HepG2 (cell line): ENCODE measurements around the gene ATP11A. TPM values are rescaled to one million over a fixed set of nuclear protein-coding genes. Genes with fewer than 3 reads are reported as not detected.

ENCODE experiments used
- ADNP ChIP-seq: sonication (generic); formaldehyde crosslinking; IDR thresholded peaks from 2 replicates; pipeline ENCODE4 v1.4.0; 2020; ENCODE audit warnings: missing genetic modification reagents
- FOSL2 ChIP-seq: sonication (generic); formaldehyde crosslinking; IDR thresholded peaks from 2 replicates; pipeline ENCODE4 v1.4.0; 2020; ENCODE audit warnings: missing genetic modification reagents
- FOXJ3 ChIP-seq: sonication (generic); formaldehyde crosslinking; IDR thresholded peaks from 2 replicates; pipeline ENCODE4 v1.4.0; 2020; ENCODE audit warnings: missing genetic modification reagents, mild to moderate bottlenecking, borderline replicate concordance
- FOXM1 ChIP-seq: sonication (generic); formaldehyde crosslinking; IDR thresholded peaks from 2 replicates; pipeline ENCODE4 v1.5.0; 2020; ENCODE audit warnings: missing genetic modification reagents
- GZF1 ChIP-seq: sonication (generic); formaldehyde crosslinking; IDR thresholded peaks from 2 replicates; pipeline ENCODE4 v1.5.1; 2020; ENCODE audit warnings: mild to moderate bottlenecking, missing genetic modification reagents
- HIVEP1 ChIP-seq: sonication (generic); formaldehyde crosslinking; IDR thresholded peaks from 2 replicates; pipeline ENCODE4 v1.4.0; 2020; ENCODE audit warnings: mild to moderate bottlenecking, missing genetic modification reagents
- HMG20A ChIP-seq: IDR thresholded peaks from 2 replicates; pipeline ENCODE4 v1.6.1; 2016; ENCODE audit warnings: borderline replicate concordance
- HOXA7 ChIP-seq: sonication (generic); formaldehyde crosslinking; IDR thresholded peaks from 2 replicates; pipeline ENCODE4 v1.8.1; 2022; ENCODE audit warnings: mild to moderate bottlenecking, missing genetic modification reagents, moderate library complexity
- KMT2A ChIP-seq: sonication (generic); formaldehyde crosslinking; IDR thresholded peaks from 2 replicates; pipeline ENCODE4 v1.4.0; 2020; ENCODE audit warnings: missing genetic modification reagents
- RAD21 ChIP-seq: fragments of 450-650 bp; formaldehyde crosslinking; IDR thresholded peaks from 2 replicates; pipeline ENCODE4 v1.5.0; 2020; ENCODE audit warnings: mild to moderate bottlenecking
- ZNF136 ChIP-seq: sonication (generic); formaldehyde crosslinking; IDR thresholded peaks from 2 replicates; pipeline ENCODE4 v1.8.1; 2022; ENCODE audit warnings: low read depth, mild to moderate bottlenecking, moderate library complexity, missing genetic modification reagents
- ZNF235 ChIP-seq: sonication (generic); formaldehyde crosslinking; IDR thresholded peaks from 2 replicates; pipeline ENCODE4 v1.8.1; 2023; ENCODE audit warnings: mild to moderate bottlenecking, missing genetic modification reagents, borderline replicate concordance
- ZNF382 ChIP-seq: sonication (generic); formaldehyde crosslinking; IDR thresholded peaks from 2 replicates; pipeline ENCODE4 v1.5.0; 2020; ENCODE audit warnings: missing genetic modification reagents, mild to moderate bottlenecking, borderline replicate concordance
- ZNF451 ChIP-seq: sonication (generic); formaldehyde crosslinking; IDR thresholded peaks from 2 replicates; pipeline ENCODE4 v1.5.0; 2020; ENCODE audit warnings: mild to moderate bottlenecking, missing genetic modification reagents
- ZNF484 ChIP-seq: sonication (generic); formaldehyde crosslinking; IDR thresholded peaks from 2 replicates; pipeline ENCODE4 v1.5.1; 2020; ENCODE audit warnings: mild to moderate bottlenecking, low read depth, missing genetic modification reagents, borderline replicate concordance
- ZNF605 ChIP-seq: sonication (generic); formaldehyde crosslinking; IDR thresholded peaks from 2 replicates; pipeline ENCODE4 v1.8.0; 2022; ENCODE audit warnings: mild to moderate bottlenecking, missing genetic modification reagents
- ZNF782 ChIP-seq: sonication (generic); formaldehyde crosslinking; IDR thresholded peaks from 2 replicates; pipeline ENCODE4 v1.4.0; 2020; ENCODE audit warnings: missing genetic modification reagents, mild to moderate bottlenecking, borderline replicate concordance
- ZNF788 ChIP-seq: sonication (generic); formaldehyde crosslinking; IDR thresholded peaks from 2 replicates; pipeline ENCODE4 v1.5.0; 2020; ENCODE audit warnings: mild to moderate bottlenecking, missing genetic modification reagents, borderline replicate concordance
- polyA plus RNA-seq, 8 experiments: library from polyadenylated mRNA; depleted of rRNA in 3 of 8; stranded (reverse) in 7 of 8; unstranded in 1 of 8; fragments of >200 nt; fragmentation: Illumina TruSeq in 4 of 8; extraction: Trizol in 4 of 8; gene quantifications; 2 replicates each; pipeline versions ENCODE4 v1.2.1 to v1.2.3, GENCODE V29; 2011 to 2016; ENCODE audit warnings: low read depth in 4 of 8, missing spikeins in 1 of 8, mixed read lengths in 1 of 8; ENCODE audit not compliant: insufficient read depth in 1 of 8
- total RNA-seq, 5 experiments: library from RNA; depleted of rRNA; stranded (reverse); fragments of >200 nt; fragmentation: Illumina TruSeq; extraction: Trizol; gene quantifications; 2 replicates each; pipeline ENCODE4 v1.2.3, GENCODE V29; 2016; ENCODE audit warnings: low read depth in 1 of 5
- TF ChIP-seq, protein P1 (sequence below): sonication (generic); formaldehyde crosslinking; IDR thresholded peaks from 2 replicates; pipeline ENCODE4 v1.4.0; 2020; ENCODE audit warnings: missing genetic modification reagents, borderline replicate concordance
- TF ChIP-seq, protein P2 (sequence below): sonication (generic); formaldehyde crosslinking; IDR thresholded peaks from 2 replicates; pipeline ENCODE4 v1.5.0; 2020; ENCODE audit warnings: missing genetic modification reagents, mild to moderate bottlenecking, borderline replicate concordance
- TF ChIP-seq, protein P3 (sequence below): sonication (generic); formaldehyde crosslinking; IDR thresholded peaks from 2 replicates; pipeline ENCODE4 v1.9.0; 2021; ENCODE audit warnings: missing genetic modification reagents, borderline replicate concordance
- TF ChIP-seq, protein P4 (sequence below): sonication (generic); formaldehyde crosslinking; conservative IDR thresholded peaks from 2 replicates; pipeline ENCODE4 v1.4.0; 2020; ENCODE audit warnings: missing genetic modification reagents

Gene ATP11A
- total and polyA plus RNA-seq, 2 of the 13 experiments (the other 11 are each of a cell fraction or from before 2014, with no cell fraction given), result 18.4 to 20.1 TPM

DNA sequence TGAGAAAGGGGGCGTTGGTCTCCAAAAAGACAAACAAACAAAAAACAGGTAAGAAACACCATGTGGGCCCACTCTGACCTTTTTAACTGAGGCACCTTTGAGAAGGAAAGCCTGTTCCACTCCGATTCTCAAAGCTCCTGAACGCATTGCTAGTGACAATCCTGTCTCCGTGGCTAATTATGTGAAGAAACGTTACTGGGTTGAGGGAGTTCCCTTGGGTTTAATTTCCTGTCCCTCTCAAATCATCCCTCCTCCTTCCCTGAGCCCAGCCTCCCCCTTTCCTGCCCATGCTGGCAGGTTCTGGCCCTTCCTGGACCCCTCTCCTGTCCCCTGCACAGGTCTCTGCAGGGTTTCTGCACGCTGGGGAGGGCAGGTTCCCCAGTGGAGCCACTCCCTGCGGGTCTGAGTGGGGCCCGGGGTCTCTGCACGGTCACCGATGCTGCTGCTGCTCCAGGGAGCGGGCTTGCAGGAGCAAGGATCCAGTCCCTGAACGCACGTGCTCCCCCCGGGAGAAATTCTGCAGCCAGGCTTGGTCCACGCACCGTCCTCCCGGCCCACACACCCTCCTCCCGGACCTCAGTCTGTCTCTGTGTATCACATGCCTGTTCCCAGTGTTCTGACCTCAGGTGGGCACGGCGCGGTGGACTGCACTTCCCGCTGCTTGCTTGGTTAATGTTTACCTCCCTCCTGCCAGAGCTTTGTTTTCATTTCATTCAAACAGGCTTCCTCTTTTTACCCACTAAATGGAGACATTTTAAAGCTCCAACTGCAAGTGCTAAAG lies 202.8 kb downstream of the ATP11A start (continued):
- TF ChIP-seq, protein P1, sequence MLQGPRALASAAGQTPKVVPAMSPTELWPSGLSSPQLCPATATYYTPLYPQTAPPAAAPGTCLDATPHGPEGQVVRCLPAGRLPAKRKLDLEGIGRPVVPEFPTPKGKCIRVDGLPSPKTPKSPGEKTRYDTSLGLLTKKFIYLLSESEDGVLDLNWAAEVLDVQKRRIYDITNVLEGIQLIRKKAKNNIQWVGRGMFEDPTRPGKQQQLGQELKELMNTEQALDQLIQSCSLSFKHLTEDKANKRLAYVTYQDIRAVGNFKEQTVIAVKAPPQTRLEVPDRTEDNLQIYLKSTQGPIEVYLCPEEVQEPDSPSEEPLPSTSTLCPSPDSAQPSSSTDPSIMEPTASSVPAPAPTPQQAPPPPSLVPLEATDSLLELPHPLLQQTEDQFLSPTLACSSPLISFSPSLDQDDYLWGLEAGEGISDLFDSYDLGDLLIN (CRISPR knock-in tag), result no peak
- TF ChIP-seq FOSL2 (0 out of 2 replicates have a peak, but pooled peaks have one; percentile 20), ZNF451 (no peak; the same call in 1 of the 2 replicates), FOXJ3 (CRISPR knock-in tag) (no peak), HMG20A (CRISPR knock-in tag) (peak; percentile 30; the same call in 1 of the 2 replicates), RAD21 (CRISPR knock-in tag) (no peak), ZNF788 (CRISPR knock-in tag) (no peak; the same call in 1 of the 2 replicates), ZNF782 (CRISPR knock-in tag) (peak; percentile 59; the same call in 1 of the 2 replicates), KMT2A (CRISPR knock-in tag) (no peak), ZNF235 (CRISPR knock-in tag) (no peak), ZNF136 (CRISPR knock-in tag) (no peak), ZNF484 (CRISPR knock-in tag) (no peak), FOXM1 (CRISPR knock-in tag) (no peak), HIVEP1 (CRISPR knock-in tag) (no peak), ZNF382 (no peak), GZF1 (CRISPR knock-in tag) (0 out of 2 replicates have a peak, but pooled peaks have one; percentile 39), ZNF605 (no peak), ADNP (no peak), HOXA7 (CRISPR knock-in tag) (no peak; the same call in 1 of the 2 replicates)
- TF ChIP-seq, protein P2, sequence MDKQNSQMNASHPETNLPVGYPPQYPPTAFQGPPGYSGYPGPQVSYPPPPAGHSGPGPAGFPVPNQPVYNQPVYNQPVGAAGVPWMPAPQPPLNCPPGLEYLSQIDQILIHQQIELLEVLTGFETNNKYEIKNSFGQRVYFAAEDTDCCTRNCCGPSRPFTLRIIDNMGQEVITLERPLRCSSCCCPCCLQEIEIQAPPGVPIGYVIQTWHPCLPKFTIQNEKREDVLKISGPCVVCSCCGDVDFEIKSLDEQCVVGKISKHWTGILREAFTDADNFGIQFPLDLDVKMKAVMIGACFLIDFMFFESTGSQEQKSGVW (CRISPR knock-in tag), result no peak
- TF ChIP-seq, protein P3, sequence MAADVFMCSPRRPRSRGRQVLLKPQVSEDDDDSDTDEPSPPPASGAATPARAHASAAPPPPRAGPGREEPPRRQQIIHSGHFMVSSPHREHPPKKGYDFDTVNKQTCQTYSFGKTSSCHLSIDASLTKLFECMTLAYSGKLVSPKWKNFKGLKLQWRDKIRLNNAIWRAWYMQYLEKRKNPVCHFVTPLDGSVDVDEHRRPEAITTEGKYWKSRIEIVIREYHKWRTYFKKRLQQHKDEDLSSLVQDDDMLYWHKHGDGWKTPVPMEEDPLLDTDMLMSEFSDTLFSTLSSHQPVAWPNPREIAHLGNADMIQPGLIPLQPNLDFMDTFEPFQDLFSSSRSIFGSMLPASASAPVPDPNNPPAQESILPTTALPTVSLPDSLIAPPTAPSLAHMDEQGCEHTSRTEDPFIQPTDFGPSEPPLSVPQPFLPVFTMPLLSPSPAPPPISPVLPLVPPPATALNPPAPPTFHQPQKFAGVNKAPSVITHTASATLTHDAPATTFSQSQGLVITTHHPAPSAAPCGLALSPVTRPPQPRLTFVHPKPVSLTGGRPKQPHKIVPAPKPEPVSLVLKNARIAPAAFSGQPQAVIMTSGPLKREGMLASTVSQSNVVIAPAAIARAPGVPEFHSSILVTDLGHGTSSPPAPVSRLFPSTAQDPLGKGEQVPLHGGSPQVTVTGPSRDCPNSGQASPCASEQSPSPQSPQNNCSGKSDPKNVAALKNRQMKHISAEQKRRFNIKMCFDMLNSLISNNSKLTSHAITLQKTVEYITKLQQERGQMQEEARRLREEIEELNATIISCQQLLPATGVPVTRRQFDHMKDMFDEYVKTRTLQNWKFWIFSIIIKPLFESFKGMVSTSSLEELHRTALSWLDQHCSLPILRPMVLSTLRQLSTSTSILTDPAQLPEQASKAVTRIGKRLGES, result no peak
- TF ChIP-seq, protein P4, sequence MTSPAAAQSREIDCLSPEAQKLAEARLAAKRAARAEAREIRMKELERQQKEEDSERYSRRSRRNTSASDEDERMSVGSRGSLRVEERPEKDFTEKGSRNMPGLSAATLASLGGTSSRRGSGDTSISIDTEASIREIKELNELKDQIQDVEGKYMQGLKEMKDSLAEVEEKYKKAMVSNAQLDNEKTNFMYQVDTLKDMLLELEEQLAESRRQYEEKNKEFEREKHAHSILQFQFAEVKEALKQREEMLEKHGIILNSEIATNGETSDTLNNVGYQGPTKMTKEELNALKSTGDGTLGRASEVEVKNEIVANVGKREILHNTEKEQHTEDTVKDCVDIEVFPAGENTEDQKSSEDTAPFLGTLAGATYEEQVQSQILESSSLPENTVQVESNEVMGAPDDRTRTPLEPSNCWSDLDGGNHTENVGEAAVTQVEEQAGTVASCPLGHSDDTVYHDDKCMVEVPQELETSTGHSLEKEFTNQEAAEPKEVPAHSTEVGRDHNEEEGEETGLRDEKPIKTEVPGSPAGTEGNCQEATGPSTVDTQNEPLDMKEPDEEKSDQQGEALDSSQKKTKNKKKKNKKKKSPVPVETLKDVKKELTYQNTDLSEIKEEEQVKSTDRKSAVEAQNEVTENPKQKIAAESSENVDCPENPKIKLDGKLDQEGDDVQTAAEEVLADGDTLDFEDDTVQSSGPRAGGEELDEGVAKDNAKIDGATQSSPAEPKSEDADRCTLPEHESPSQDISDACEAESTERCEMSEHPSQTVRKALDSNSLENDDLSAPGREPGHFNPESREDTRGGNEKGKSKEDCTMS, result no peak
